ENCODE results near the gene WDR18.
"Not testable (repeated sequence)": the region's sequence is repeated elsewhere in the genome, so short reads cannot be mapped to it uniquely, and the experiment has no call there.

The WDR18 gene

DNA sequence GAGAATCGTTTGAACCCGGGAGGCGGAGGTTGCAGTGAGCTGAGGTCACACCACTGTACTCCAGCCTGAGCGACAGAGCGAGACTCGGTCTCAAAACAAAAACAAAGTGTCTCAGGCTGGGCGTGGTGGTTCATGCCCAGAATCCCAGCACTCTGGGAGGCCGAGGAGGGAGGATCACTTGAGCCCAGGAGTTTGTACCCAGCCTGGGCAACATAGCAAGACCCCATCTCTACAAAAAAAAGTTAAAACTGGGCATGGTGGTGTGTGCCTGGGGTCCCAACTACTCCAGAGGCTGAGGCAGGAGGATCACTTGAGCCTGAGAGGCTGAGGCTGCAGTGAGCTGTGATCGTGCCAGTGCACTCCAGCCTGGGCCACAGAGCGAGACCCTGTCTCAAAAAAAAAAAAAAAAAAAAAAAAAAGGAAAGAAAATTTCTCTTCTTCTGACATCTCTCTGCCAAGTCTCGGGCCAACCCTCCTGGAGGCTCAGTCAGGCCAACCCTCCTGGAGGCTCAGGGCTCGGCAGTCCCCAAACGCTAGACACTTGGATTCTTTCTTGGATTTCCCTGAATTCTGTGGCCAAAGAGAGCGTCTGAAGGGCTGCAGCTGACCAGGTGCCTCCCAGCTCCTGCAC lies 32.0 kb upstream of the WDR18 start:
- DNase-seq = no peak

DNA sequence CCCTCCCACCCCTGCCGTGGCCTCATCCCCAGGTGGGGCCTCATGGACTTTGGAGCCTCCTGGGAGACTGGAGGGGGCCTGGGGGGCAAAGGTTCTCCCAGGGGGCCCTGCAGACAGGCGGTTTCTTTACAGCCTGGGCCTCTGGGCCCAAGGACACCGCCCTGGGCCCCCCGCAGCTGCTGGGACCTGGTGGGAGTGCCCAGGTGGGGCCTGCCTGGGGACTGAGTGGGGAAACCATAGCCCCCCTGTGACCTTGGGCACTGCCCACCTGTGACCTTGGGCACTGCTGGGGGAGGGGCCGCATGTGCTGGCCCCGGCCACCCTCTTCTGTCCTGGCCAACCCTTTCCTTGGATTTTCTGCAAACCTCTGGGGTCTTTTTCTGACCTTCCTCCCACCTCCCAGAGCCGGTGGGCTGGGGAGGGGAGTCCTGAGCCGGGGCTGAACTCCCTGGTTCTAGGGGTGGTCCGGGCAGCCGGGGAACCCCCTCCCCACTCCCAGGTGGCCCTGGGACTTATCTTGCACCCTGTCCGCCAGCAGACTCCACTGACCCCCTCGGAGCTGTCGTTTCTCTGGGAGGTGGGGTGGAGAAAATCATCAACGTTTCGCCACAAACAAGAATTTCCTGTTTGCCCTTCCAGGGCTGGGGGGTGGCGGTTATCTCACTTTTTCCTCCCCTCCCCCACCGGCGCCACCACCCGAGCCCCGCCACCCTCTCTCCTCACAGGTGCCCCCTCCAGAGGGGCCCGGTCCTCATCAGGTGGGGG lies 31.3 kb upstream of the WDR18 start:
- no peak for DNase-seq

DNA sequence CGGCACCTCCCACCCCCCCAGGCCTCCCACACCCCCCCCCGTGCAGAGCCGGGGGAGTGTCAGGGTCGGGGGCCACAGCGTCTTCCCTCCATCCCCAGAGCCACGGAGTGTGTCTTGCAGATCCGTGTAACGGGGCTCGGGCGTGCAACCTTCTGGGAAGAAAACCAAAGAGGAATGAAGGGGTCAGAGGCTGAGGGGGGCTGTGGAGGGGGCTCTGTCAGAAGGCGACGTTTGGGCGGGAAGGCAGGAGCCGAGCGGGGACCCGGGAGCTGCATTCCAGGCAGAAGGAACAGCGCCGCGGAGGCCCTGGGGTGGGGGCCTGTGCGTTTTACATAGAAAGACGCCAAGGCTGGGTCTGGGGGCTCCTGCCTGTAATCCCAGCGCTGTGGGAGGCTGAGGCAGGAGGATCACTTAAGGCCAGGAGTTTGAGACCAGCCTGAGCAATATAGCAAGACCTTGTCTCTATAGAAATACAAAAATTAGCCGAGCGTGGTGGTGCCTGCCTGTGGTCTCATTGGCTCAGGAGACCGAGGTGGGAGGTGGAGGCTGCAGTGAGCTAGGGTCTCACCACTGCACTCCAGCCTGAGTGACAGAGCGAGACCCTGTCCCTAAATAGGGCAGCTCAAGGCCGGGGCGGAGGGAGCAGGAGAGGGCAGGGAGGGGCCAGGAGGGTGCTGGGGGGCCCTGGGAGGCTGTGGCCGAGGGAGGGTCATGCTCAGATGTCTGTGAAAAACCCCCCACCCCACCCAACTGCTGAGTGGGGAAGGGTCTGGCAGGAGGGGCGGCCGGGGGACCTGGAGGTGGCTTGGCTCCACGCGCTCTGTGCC lies 30.5 kb upstream of the WDR18 start:
- no peak for DNase-seq

DNA sequence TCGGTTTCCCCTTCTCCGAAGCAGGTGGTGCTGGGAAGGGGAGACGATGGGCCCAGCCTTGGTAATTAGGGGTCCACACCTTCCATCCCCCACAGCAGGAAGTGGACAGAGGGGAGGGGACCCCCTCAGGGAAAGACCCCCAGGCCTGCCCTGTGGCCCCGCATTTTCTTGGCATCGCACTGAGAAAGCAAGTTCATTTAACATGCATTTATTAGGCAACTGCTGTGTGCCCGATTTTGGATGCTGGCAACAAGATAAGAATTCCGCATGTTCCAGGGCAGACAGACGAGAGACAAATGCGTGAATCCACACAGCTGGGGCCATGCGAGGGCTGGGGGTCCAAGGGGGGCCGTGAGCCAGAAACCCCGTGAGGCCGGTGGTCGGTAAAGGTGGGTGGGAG lies 29.9 kb upstream of the WDR18 start:
- no peak for DNase-seq

DNA sequence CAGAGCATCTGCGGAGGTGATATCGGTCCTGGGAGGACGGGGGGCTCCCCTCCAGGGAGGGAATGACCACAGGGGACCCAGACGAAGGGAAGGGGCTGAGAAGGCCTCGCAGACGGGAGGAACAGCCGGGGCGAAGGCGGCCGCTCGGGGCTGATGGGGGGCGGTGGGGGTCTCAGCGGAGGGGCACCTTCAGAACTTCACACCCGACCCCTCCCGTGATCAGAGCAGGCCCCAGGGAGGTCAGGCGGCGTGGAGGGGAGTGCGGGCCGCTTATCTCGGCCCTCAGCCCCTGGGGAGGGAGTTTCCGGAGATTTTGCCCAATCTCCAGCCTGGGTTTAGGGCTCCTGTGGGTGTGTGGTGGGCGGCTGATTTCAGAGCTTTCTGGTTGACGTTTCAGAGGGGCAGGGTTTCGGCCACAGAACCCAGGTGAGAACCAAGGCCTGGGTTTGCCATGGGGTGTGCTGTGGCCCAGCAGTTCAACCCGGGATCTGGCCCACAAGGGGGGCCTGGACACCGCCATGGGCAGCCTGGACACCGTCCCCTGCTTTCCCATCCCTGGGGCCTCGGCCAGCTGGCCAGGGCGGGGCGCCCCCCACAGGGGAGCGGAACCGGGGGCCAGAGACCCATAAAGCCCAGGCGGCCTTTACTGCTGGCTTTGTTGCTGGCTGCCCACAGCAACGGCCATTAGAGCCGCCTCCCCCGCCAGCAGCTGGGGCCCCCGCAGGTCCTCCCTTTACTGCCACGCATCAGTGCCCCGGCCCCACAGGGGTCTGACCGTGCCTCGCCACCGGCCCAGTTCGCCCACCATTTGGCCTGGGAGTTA lies 29.3 kb upstream of the WDR18 start:
- no peak for DNase-seq

DNA sequence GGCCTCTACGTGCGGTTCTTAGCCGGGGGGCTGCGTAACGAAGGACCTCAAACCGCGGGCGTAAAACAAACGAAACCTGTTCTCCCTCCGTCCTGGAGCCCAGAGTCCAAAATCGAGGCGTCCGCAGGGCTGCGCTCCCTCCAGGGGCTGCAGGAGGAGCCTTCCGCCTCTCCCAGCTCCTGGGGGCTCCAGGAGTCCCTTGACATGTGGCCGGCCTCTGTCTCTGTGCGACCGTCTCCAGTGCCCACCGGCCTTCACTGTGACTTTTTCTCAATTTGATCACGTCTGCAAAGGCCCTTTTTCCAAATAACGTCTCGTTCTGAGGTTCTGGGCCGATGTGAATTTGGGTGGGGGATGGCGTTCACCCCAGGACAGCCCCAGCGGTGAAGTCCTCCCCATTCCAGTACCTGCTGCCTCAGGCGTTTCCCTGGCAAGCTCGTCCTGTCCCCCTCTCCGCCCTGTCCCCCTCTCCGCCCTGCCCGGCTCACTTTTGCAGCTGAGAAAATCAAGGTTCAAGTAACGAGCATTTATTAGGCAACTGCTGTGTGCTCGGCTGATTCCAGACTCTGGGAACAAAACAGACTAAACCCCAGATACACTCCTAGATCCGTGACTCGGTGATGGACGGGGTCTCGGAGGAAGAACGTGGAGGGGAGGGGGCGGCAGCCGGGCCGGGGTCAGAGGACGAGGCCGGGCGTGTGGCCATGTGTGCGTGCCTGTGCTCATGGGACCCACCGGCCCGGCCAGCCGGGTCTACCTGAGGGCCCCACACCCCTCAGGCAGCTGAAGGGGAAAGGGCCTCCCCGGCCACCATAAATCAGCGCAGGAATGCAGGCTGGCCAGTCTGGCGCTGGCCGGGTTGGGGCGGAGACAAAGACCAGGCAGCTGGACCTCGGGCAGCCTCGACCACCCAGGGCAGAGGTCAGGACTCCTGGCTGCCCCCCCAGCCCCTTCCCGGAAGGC lies 28.1 kb upstream of the WDR18 start:
- DNase-seq = no peak

DNA sequence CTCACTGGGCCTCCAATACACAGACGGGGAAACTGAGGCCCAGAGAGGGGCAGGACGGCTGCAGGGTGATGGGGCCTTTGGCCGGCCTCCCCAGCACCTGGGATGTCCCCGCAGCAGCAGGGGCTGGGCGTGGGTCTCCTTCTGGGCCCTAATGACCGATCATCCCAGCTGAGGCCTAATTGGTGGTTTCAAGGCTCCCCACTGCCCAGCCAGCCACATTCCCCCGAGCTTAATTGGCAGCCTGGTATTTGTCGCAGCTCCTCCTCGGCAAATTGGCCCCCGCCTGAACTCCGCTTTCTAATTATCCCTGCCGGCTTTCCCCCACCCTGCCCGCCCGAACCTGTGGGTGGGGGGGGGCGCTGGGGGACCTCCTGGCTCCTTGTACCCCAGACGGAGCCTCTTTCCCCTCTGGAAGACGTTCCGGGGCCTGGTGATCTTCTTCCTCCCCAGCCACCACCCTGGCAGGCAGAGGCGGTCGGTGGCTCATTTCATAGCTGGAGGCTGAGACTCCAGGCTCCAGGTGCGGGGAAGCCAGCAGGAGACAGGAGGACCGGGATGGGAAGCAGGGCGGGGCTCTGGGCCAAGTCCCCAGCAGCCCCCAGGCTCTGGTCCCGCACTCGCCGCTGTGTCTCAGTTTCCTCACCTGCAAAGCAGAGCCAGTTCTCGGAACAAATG lies 27.2 kb upstream of the WDR18 start:
- DNase-seq = no peak

DNA sequence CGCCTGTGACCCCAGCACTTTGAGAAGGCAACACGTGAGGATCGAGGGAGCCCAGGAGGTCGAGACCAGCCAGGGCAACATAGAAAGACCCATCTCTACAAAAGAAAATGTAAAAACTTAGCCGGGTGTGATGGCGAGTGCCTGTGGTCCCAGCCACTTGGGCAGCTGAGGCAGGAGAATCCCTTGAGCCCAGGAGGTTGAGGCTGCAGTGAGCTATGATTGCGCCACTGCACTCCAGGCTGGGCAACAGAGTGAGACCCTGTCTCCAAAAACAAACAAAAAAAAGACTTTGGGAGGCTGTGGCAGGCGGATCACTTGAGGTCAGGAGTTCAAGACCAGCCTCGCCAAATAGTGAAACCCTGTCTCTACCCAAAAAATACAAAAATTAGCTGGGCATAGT lies 26.6 kb upstream of the WDR18 start:
- not testable (repeated sequence) for DNase-seq

DNA sequence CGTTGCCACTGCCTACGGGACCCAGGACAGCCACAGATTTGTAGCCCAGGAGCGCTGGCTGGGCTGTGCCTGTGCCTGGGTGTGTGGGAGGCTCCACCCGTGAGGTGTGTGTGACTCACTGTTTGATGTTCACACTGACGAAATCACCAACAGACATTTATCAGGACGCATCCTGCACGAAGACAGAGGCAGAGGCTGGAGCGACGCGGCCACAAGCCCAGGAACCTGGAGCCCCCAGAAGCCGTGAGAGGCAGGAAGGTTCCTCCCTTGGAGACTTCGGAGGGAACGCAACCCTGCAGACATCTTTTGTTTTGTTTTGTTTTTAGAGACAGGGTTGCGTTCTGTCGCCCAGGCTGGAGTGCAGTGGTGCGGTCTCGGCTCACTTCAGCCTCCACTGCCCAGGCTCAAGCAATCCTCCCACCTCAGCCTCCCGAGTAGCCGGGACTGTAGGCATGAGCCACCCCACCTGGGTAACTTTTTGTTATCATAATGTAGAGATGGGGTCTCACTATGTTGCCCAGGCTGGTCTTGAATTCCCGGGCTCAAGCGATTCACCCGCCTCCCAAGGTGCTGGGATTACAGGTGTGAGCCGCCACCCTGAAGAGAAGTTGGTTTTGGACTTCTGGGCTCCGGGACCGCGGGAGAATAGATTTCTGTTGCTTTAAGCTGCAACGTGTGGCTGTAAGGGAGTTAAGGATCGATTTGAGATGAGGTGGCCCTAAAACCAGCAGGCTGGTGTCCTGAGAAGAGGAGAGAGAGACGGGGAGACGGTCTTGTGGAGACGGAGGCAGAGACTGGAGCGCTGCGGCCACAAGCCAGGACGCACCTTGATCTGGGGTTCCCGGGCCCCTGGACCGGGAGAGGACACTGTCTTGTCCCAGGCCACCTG lies 24.9 kb upstream of the WDR18 start:
- DNase-seq = no peak

DNA sequence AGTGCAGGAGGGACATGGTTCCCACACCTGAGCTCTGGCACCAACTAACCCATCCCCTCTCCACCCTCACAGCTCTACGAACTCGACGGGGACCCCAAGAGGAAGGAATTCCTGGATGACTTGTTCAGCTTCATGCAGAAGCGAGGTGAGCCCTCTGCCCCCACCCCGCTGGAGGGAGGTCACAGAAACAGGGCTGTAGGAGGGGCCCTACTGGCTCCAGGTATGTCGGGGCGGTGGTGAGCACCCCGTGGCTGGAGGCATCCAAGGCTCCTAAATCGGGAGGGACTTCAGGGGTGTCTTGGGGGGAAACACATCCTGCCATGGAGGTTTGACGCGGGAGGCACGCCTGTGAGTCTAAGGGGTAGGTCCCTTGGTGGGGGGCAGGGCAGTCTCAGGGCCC lies 24.1 kb upstream of the WDR18 start:
- no peak for DNase-seq

DNA sequence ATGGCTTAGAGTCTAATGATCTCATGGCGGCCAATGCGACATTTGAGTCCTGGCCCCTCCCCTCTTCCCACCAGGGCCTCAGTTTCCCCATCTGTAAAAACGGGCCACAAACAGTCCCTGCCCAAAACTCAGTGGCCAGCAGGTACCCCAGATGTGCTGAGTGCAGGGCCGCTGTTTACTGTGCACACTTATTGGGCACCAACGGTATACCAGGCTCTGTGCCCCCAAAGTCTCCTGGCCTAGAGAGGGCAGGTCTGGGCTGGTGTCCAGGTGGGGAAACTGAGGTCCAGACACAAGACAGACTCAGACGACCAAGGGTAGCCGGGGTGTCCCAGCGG lies 23.6 kb upstream of the WDR18 start:
- no peak for DNase-seq

DNA sequence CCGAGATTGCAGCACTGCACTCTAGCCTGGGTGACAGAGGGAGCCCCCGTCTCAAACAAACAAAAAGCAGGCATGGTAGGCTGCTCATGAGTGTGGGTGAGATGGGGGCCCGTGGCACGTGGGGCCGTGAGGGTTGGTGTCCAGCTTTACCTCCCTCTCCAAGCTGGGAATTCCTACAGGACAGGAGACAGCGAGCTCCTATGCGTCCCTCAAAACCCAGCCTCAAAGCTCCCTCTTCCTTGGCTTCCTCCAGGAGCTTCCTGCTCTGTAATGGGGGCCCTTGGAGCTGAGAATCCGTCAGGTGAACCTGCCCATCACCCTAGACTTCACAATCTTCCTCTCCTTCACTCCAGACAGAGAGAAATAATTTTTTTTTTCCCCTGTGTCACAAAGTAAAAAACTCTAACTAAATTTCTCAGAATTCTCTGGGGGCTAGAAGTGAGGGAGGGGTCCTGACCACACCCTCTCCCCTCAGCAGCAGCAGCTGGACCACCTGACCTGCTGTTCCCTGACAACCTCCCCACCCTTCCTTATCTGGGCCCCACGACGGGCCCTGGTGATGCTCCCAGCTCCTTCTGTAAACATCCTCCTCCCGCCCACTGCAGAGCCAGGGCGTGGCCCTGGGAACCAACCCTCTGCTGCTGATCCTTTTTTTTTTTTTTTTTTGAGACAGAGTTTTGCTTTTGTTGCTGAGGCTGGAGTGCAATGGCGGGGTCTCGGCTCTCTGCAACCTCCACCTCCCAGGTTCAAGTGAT lies 22.1 kb upstream of the WDR18 start:
- no peak for DNase-seq

DNA sequence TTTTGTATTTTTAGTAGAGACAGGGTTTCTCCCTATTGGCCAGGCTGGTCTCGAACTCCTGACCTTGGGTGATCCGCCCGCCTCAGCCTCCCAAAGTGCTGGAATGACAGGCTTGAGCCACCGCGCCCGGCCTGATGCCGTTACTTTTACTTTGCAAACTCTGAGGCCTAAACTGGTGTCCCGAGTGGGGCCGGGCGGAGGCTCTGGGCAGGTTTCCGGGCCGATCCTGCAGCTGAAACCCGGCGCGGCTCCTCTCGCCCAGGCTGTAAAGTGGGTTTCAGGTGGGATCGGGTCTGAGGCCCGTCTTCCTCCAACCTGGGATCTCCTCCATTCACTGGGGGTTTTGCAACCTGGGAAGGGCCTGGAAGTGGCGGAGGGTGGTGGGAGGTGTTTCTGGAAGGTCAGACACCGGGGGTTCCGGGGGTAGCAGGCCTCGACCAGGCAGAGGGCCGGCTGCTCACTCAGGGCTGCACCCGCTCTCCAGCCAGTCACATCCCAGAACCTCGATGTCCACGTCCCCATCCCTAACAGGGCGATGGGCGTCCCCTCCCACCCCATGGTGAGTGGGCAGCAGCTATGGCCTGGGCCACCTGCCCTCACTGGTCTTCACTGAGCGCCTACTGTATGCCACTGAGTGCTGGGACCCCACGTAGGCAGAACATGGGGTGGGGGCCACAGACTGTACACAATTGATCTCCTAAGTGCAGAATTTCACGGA lies 21.3 kb upstream of the WDR18 start:
- DNase-seq = no peak

DNA sequence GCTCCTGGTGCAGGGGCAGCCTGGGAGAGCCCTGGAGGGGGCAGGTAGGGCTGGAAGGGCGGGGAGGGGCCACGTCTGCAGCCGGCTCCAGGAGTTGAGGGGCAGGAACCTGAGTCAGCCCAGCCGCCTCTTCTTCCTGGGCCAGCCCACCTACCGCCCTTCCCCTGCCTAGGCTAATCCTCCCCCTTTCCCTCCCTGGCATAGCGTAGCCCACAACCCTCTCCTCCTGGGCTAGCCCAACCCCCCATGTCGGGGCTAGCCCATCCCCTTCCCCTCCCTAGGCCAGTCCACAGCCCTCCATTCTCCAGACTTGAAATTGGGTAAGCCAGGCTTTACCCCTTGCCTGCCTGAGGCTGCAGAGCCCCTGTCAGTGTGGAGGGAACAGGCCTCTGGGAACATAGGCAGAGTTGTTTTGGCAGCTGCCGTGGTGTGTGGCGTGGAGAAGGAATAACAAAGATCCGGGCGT lies 20.6 kb upstream of the WDR18 start:
- no peak for DNase-seq

DNA sequence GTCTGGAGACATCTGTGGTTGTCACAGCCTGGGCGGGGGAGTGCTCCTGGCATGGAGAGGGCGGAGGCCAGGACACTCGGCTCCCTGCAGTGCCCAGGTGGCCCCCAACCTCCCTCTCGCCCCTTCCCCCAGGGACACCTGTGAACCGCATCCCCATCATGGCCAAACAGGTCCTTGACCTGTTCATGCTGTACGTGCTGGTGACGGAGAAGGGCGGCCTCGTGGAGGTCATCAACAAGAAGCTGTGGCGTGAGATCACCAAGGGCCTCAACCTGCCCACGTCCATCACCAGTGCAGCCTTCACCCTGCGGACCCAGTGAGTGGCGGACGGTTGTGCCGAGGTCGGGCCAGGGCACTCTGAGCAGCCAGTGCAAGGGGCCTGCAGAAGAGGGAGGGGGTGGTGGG lies 20.0 kb upstream of the WDR18 start:
- DNase-seq = no peak

DNA sequence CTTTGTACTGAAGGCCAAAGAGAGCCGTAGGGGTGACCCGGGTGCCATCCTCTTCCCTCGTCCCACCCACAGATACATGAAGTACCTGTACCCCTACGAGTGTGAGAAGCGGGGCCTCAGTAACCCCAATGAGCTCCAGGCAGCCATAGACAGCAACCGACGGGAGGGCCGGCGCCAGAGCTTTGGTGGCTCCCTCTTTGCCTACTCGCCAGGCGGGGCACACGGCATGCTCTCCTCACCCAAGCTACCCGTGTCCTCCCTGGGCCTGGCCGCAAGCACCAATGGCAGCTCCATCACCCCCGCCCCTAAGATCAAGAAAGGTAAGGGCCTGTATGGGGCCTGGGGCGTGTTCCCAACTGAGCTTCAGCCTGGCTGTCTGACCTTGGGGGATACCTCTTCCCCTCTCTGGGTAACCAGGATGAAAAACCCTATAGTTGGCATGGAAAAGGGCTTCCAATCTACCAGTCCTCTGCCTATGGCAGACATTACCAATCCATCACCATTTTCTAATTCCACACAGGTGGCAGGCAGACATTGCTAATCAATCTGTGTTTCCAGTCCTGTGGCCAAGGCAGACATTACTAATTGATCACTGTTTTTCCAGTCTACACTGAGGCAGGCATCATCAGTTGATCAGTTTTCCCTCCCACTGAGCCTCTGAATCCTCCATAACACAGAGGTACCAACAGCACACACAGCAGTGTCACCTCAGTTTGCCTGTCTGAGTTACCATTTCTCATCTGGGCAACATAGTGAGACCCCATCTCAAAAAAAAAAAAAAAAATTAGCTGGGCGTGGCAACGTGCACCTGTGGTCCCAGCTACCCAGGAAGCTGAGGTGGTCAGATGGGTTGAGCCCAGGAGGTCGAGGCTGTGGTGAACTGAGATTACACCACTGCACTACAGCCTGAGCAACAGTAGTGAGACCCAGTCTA lies 19.1 kb upstream of the WDR18 start:
- no peak for DNase-seq

DNA sequence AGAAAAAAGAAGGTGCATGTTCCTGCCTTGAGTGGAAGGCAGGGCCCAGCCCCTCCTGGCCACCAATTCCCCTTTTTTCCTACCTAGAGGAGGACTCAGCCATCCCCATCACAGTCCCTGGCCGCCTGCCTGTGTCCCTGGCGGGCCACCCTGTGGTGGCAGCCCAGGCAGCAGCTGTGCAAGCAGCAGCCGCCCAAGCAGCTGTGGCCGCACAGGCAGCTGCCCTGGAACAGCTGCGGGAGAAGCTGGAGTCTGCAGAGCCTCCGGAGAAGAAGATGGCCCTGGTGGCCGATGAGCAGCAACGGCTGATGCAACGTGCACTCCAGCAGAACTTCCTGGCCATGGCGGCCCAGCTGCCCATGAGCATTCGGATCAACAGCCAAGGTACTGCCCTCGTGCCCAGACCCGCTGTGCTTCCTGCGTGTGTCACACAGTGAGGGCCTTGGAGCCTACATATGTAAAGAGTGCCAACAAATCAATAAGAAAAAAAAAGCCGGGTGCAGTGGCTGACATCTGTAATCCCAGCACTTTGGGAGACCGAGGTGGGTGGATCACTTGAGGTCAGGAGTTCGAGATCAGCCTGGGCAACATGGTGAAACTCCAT lies 17.6 kb upstream of the WDR18 start:
- DNase-seq = no peak

Measured in NK-92 treated with Interleukin-12 subunit alpha and Interleukin-12 subunit beta, amount 100 ng/mL, for 24 hours (cell line).